Fibroblast of lung (primary cell): Measurements from ENCODE around the gene KIAA1614. TPM values are rescaled to one million over a fixed set of nuclear protein-coding genes. Genes with fewer than 3 reads are reported as not detected.

Experiments used
- DNase-seq, 2 donors: peaks; one replicate each; pipeline versions ENCODE4 v3.0.0 to v3.0.0-alpha.2; 2010; ENCODE audit warnings: low read depth in 2 of 2
- H2AFZ ChIP-seq: 2 replicates; pipeline ENCODE4 v1.5.1; 2012; ENCODE audit warnings: low read length, control low read depth, inconsistent platforms
- H3K27ac ChIP-seq: 2 replicates; pipeline ENCODE4 v1.5.1; 2011; ENCODE audit warnings: low read length, control low read depth; ENCODE audit not compliant: insufficient read depth
- H3K27me3 ChIP-seq: 2 replicates; pipeline ENCODE4 v1.5.1; 2011; ENCODE audit warnings: mild to moderate bottlenecking, low read length; ENCODE audit not compliant: control insufficient read depth, insufficient read depth
- H3K36me3 ChIP-seq: 2 replicates; pipeline ENCODE4 v1.5.1; 2011; ENCODE audit warnings: low read length; ENCODE audit not compliant: control insufficient read depth, insufficient read depth
- H3K4me1 ChIP-seq: 2 replicates; pipeline ENCODE4 v1.5.1; 2011; ENCODE audit warnings: low read length; ENCODE audit not compliant: control insufficient read depth, insufficient read depth; ENCODE audit errors: extremely low read depth
- H3K4me2 ChIP-seq: 2 replicates; pipeline ENCODE4 v1.5.1; 2011; ENCODE audit warnings: low read length, control low read depth; ENCODE audit not compliant: insufficient read depth; ENCODE audit errors: extremely low read depth
- H3K4me3 ChIP-seq, 4 experiments: fragments of 200-600 bp in 1 of 4; sonication (generic) in 1 of 4; replicated peaks in 1 of 4; 2 replicates each; pipeline ENCODE4 v1.5.1; 2011 to 2016; ENCODE audit warnings: low read length in 4 of 4, low read depth in 3 of 4, mild to moderate bottlenecking in 3 of 4, control low read depth in 2 of 4, inconsistent platforms in 1 of 4, mixed read lengths in 1 of 4; ENCODE audit not compliant: insufficient read depth in 1 of 4; ENCODE audit errors: control extremely low read depth in 1 of 4
- H3K79me2 ChIP-seq: 2 replicates; pipeline ENCODE4 v1.5.1; 2012; ENCODE audit warnings: mild to moderate bottlenecking, low read length, inconsistent platforms; ENCODE audit not compliant: control insufficient read depth, insufficient read depth
- H3K9ac ChIP-seq: 2 replicates; pipeline ENCODE4 v1.5.1; 2011; ENCODE audit warnings: mild to moderate bottlenecking, low read length, control low read depth; ENCODE audit not compliant: insufficient read depth
- H3K9me3 ChIP-seq: 2 replicates; pipeline ENCODE4 v1.5.1; 2012; ENCODE audit warnings: low read depth, low read length; ENCODE audit not compliant: control insufficient read depth, insufficient read depth
- H4K20me1 ChIP-seq: 2 replicates; pipeline ENCODE4 v1.5.1; 2011; ENCODE audit warnings: low read length; ENCODE audit not compliant: control insufficient read depth, insufficient read depth; ENCODE audit errors: extremely low read depth
- EZH2 ChIP-seq: IDR thresholded peaks from 2 replicates; pipeline ENCODE4 v1.5.1; 2012; ENCODE audit warnings: low read length, control low read depth, mild to moderate bottlenecking; ENCODE audit errors: missing control alignments
- polyA plus RNA-seq, 2 donors: library from polyadenylated mRNA; depleted of rRNA in 1 of 2; stranded (reverse) in 1 of 2; unstranded in 1 of 2; fragments of >200 nt; gene quantifications; 2 replicates each; pipeline ENCODE4 v1.2.1, GENCODE V29; 2011 to 2012; ENCODE audit warnings: missing spikeins in 1 of 2
- total RNA-seq: library from RNA; depleted of rRNA; stranded (reverse); fragments of >200 nt; gene quantifications from 2 replicates; pipeline ENCODE4 v1.2.1, GENCODE V29; 2014
- TF ChIP-seq, protein P1 (sequence below), 2 donors: IDR thresholded peaks in 1 of 2; conservative IDR thresholded peaks in 1 of 2; 1 replicate in 1 of 2; 2 replicates in 1 of 2; pipeline ENCODE4 v1.5.1; 2011 to 2012; ENCODE audit warnings: low read length in 2 of 2, control low read depth in 1 of 2, inconsistent platforms in 1 of 2, low read depth in 1 of 2, mild to moderate bottlenecking in 1 of 2

The KIAA1614 gene
- total and polyA plus RNA-seq, 2 donors (not counting 1 experiment from before 2014, with no cell fraction given) = 3.0 to 8.1 TPM

GRCh38 chr1:180931529-180931928, 18.8 kb downstream of the KIAA1614 start:
- no peaks in the 10 kb centered on the region for H4K20me1 ChIP-seq
- no peak overlapping the region for H3K4me3 ChIP-seq
- H3K4me2 ChIP-seq = no peak overlapping the region
- H3K27ac ChIP-seq = no peak overlapping the region
- peaks cover 1% of the 10 kb centered on the region for H3K36me3 ChIP-seq
- H3K9me3 ChIP-seq = no peaks in the 10 kb centered on the region
- H2AFZ ChIP-seq = no peak overlapping the region
- no peak for DNase-seq
- H3K27me3 ChIP-seq = no peaks in the 10 kb centered on the region
- H3K9ac ChIP-seq = no peak overlapping the region
- H3K4me1 ChIP-seq = no peaks in the 10 kb centered on the region
- TF ChIP-seq EZH2 = no peak
- H3K79me2 ChIP-seq = no peaks in the 10 kb centered on the region

- no peak overlapping the region for H3K9ac ChIP-seq
Observed at GRCh38 chr1:180932378-180932777, 19.7 kb downstream of the KIAA1614 start.

GRCh38 chr1:180933141-180933540, 20.4 kb downstream of the KIAA1614 start:
- DNase-seq = no peak
- H3K4me2 ChIP-seq = no peak overlapping the region
- no peak overlapping the region for H2AFZ ChIP-seq
- H3K36me3 ChIP-seq = peaks cover 1% of the 10 kb centered on the region
- no peaks in the 10 kb centered on the region for H3K79me2 ChIP-seq
- TF ChIP-seq EZH2 = no peak
- TF ChIP-seq, protein P1, sequence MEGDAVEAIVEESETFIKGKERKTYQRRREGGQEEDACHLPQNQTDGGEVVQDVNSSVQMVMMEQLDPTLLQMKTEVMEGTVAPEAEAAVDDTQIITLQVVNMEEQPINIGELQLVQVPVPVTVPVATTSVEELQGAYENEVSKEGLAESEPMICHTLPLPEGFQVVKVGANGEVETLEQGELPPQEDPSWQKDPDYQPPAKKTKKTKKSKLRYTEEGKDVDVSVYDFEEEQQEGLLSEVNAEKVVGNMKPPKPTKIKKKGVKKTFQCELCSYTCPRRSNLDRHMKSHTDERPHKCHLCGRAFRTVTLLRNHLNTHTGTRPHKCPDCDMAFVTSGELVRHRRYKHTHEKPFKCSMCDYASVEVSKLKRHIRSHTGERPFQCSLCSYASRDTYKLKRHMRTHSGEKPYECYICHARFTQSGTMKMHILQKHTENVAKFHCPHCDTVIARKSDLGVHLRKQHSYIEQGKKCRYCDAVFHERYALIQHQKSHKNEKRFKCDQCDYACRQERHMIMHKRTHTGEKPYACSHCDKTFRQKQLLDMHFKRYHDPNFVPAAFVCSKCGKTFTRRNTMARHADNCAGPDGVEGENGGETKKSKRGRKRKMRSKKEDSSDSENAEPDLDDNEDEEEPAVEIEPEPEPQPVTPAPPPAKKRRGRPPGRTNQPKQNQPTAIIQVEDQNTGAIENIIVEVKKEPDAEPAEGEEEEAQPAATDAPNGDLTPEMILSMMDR (conservative IDR thresholded peaks at IDR 0.05 in 1 of 2, IDR thresholded peaks at IDR 0.05 in 1 of 2; ENCODE audit: low read depth in 1 of 2, low read length in 2 of 2) = no peak
- H3K4me3 ChIP-seq = no peak overlapping the region
- H4K20me1 ChIP-seq = no peaks in the 10 kb centered on the region
- no peak overlapping the region for H3K27ac ChIP-seq
- no peak overlapping the region for H3K9ac ChIP-seq
- no peaks in the 10 kb centered on the region for H3K27me3 ChIP-seq
- no peaks in the 10 kb centered on the region for H3K9me3 ChIP-seq
- H3K4me1 ChIP-seq = no peaks in the 10 kb centered on the region

More at GRCh38 chr1:180932378-180932777, 19.7 kb downstream of the KIAA1614 start:
- no peak for TF ChIP-seq EZH2
- TF ChIP-seq, protein P1 (conservative IDR thresholded peaks at IDR 0.05 in 1 of 2, IDR thresholded peaks at IDR 0.05 in 1 of 2; ENCODE audit: low read depth in 1 of 2, low read length in 2 of 2) = no peak
- no peak overlapping the region for H3K27ac ChIP-seq
- H3K36me3 ChIP-seq = peaks cover 1% of the 10 kb centered on the region
- no peaks in the 10 kb centered on the region for H3K9me3 ChIP-seq
- H3K4me2 ChIP-seq = no peak overlapping the region
- H3K4me3 ChIP-seq = no peak overlapping the region
- no peak for DNase-seq
- H2AFZ ChIP-seq = no peak overlapping the region
- H4K20me1 ChIP-seq = no peaks in the 10 kb centered on the region
- no peaks in the 10 kb centered on the region for H3K4me1 ChIP-seq
- no peaks in the 10 kb centered on the region for H3K27me3 ChIP-seq
- H3K79me2 ChIP-seq = no peaks in the 10 kb centered on the region
